K562 (cell line): ENCODE measurements around the gene CDKL1. TPM values are rescaled to one million over a fixed set of nuclear protein-coding genes. Genes with fewer than 3 reads are reported as not detected.

ENCODE experiments used
- ATAC-seq: fragments of 200-7000 bp; cut with Tn5 transposase; 3 replicates; pipeline ENCODE4 v1.9.1; 2020; ENCODE audit warnings: moderate library complexity
- BruUV-seq: library from RNA; stranded (reverse); fragments of 400-500 nt; replicated peaks from 2 replicates; lab custom pipeline; 2021; lab: Mats Ljungman, UMichigan
- CTCF ChIA-PET: fragments of 300-600 bp; formaldehyde crosslinking; extraction: SDS; loops from one replicate; lab custom pipeline; 2021; ENCODE audit warnings: low intra/inter-chr PET ratio; lab: Yijun Ruan, JAX
- POLR2A ChIA-PET: fragments of 300-600, 350-650 bp; sonication (Branson Sonifier 250); formaldehyde crosslinking; extraction: SDS; loops from one replicate; lab custom pipeline; 2021; ENCODE audit warnings: antibody characterized with exemption, inconsistent platforms; lab: Yijun Ruan, JAX
- DNase-seq, 4 experiments: peaks; one replicate each; pipeline versions ENCODE4 v3.0.0 to v3.0.0-alpha.2; 2011 to 2018; ENCODE audit warnings: low spot score in 3 of 4, mixed read lengths in 3 of 4; ENCODE audit errors: extremely low read depth in 1 of 4
- FAIRE-seq: peaks from 2 replicates; lab custom pipeline; 2011; peaks lifted over from hg19 to GRCh38; lab: Jason Lieb, UNC
- H2AFZ ChIP-seq: 2 replicates; pipeline ENCODE4 v1.6.0; 2011; ENCODE audit warnings: low read depth, low read length, control low read depth, inconsistent platforms
- H3K27ac ChIP-seq: fragments of 200-600 bp; 3 replicates; pipeline ENCODE4 v1.8.0; 2011; ENCODE audit warnings: low read depth, mild to moderate bottlenecking, control low read depth, inconsistent platforms, low read length, moderate library complexity, mixed read lengths; ENCODE audit errors: extremely low read depth
- H3K27me3 ChIP-seq, 2 experiments: fragments of 300-600 bp in 1 of 2; 2 replicates in 1 of 2; 3 replicates in 1 of 2; pipeline versions ENCODE4 v1.6.0 to v1.8.0; 2011; ENCODE audit warnings: inconsistent platforms in 2 of 2, low read length in 2 of 2, mild to moderate bottlenecking in 1 of 2, mixed read lengths in 1 of 2, moderate library complexity in 1 of 2; ENCODE audit not compliant: control insufficient read depth in 2 of 2, insufficient read depth in 2 of 2
- H3K36me3 ChIP-seq: fragments of 300-600 bp; 3 replicates; pipeline ENCODE4 v1.8.0; 2011; ENCODE audit warnings: mild to moderate bottlenecking, low read length, inconsistent platforms; ENCODE audit not compliant: control insufficient read depth, insufficient read depth
- H3K4me1 ChIP-seq, 2 experiments: fragments of 200-600 bp in 1 of 2; replicated peaks in 1 of 2; 2 replicates in 1 of 2; 3 replicates in 1 of 2; pipeline versions ENCODE4 v1.5.1 to v1.8.0; 2011; ENCODE audit warnings: inconsistent platforms in 2 of 2, low read length in 2 of 2, mild to moderate bottlenecking in 1 of 2, mixed read lengths in 1 of 2, moderate library complexity in 1 of 2; ENCODE audit not compliant: control insufficient read depth in 2 of 2, insufficient read depth in 2 of 2
- H3K4me2 ChIP-seq: 2 replicates; pipeline ENCODE4 v1.6.1; 2011; ENCODE audit warnings: low read length, control low read depth, inconsistent platforms, mixed read lengths; ENCODE audit not compliant: insufficient read depth
- H3K4me3 ChIP-seq: fragments of 200-600 bp; sonication (generic), shearing (Covaris generic); 2 replicates; pipeline ENCODE4 v1.5.1; 2016; ENCODE audit warnings: control low read depth, inconsistent platforms
- H3K79me2 ChIP-seq: fragments of 200-600 bp; 3 replicates; pipeline ENCODE4 v1.8.0; 2011; ENCODE audit warnings: low read length, inconsistent platforms; ENCODE audit not compliant: control insufficient read depth, insufficient read depth
- H3K9ac ChIP-seq, 2 experiments: 2 replicates each; pipeline versions ENCODE4 v1.6.0 to v1.6.1; 2011; ENCODE audit warnings: low read depth in 2 of 2, low read length in 2 of 2, control low read depth in 1 of 2, inconsistent platforms in 1 of 2, mild to moderate bottlenecking in 1 of 2, mixed read lengths in 1 of 2; ENCODE audit not compliant: insufficient read depth in 1 of 2
- H3K9me1 ChIP-seq: one replicate; pipeline ENCODE4 v1.6.0; 2011; ENCODE audit warnings: inconsistent platforms, mild to moderate bottlenecking, low read length, moderate library complexity; ENCODE audit not compliant: control insufficient read depth, insufficient read depth
- H3K9me3 ChIP-seq: replicated peaks from 2 replicates; pipeline ENCODE4 v1.5.1; 2011; ENCODE audit warnings: low read depth, low read length, inconsistent platforms; ENCODE audit not compliant: control insufficient read depth, insufficient read depth
- H4K20me1 ChIP-seq: replicated peaks from 2 replicates; pipeline ENCODE4 v1.6.1; 2011; ENCODE audit warnings: low read length, inconsistent platforms, mixed read lengths; ENCODE audit not compliant: control insufficient read depth, insufficient read depth
- ERF ChIP-seq: fragments of 450-650 bp; formaldehyde crosslinking; IDR thresholded peaks from 2 replicates; pipeline ENCODE4 v1.4.0; 2020; ENCODE audit warnings: mild to moderate bottlenecking, mixed read lengths
- MTF1 ChIP-seq: fragments of 250-450 bp; sonication (Bioruptor Pico); IDR thresholded peaks from 2 replicates; pipeline ENCODE4 v1.9.0; 2021; ENCODE audit warnings: moderate library complexity, mild to moderate bottlenecking, inconsistent platforms, borderline replicate concordance
- PML ChIP-seq: IDR thresholded peaks from 2 replicates; pipeline ENCODE4 v1.6.1; 2012; ENCODE audit warnings: low read length, inconsistent platforms
- RBM14 ChIP-seq: fragments of 200-400 bp; formaldehyde crosslinking; IDR thresholded peaks from 2 replicates; pipeline ENCODE4 v1.6.1; 2018; ENCODE audit warnings: low read depth, mild to moderate bottlenecking, low read length, moderate library complexity, borderline replicate concordance; ENCODE audit not compliant: insufficient read depth
- SIX5 ChIP-seq, 2 experiments: IDR thresholded peaks; 2 replicates each; pipeline ENCODE4 v1.6.1; 2011; ENCODE audit warnings: low read length in 2 of 2, borderline replicate concordance in 1 of 2, low read depth in 1 of 2, mild to moderate bottlenecking in 1 of 2, moderate library complexity in 1 of 2; ENCODE audit not compliant: insufficient read depth in 1 of 2
- SRSF1 ChIP-seq: fragments of 200-400 bp; formaldehyde crosslinking; IDR thresholded peaks from 2 replicates; pipeline ENCODE4 v1.6.1; 2017; ENCODE audit warnings: mild to moderate bottlenecking, low read depth, low read length, moderate library complexity
- TEAD1 ChIP-seq, 2 experiments: fragments of 450-650 bp in 1 of 2; sonication (generic) in 1 of 2; formaldehyde crosslinking; IDR thresholded peaks; 2 replicates each; pipeline versions ENCODE4 v1.4.0 to v1.8.0; 2020 to 2022; ENCODE audit warnings: mild to moderate bottlenecking in 2 of 2, missing genetic modification reagents in 1 of 2
- ZBTB1 ChIP-seq: sonication (generic); formaldehyde crosslinking; IDR thresholded peaks from 2 replicates; pipeline ENCODE4 v1.8.1; 2023; ENCODE audit warnings: missing genetic modification reagents, low read depth, mild to moderate bottlenecking, borderline replicate concordance
- ZNF830 ChIP-seq: fragments of 250-450 bp; sonication (Bioruptor Pico); IDR thresholded peaks from 2 replicates; pipeline ENCODE4 v1.5.0; 2021; ENCODE audit warnings: mild to moderate bottlenecking
- WGBS: fragments of 100-300 bp; shearing (Covaris generic); methylation state at CpG from one replicate; pipeline ENCODE4 v1.1.6; 2016; ENCODE audit warnings: low coverage, mixed read lengths; ENCODE audit not compliant: insufficient coverage; ENCODE audit errors: missing lambda C conversion rate; 5-methylcytosine and 5-hydroxymethylcytosine counted together
- in situ Hi-C: fragments of 300-500 bp; cut with MboI; formaldehyde crosslinking; loops from 4 replicates; pipeline ENCODE4 v1.15.0; 2018; ENCODE audit warnings: inconsistent platforms, mixed read lengths
- intact Hi-C: fragments of 100-400 bp; cut with micrococcal nuclease; formaldehyde crosslinking; loops from 2 replicates; pipeline ENCODE4 v1.14.2; 2022
- polyA plus RNA-seq, 8 experiments: library from polyadenylated mRNA; depleted of rRNA in 4 of 8; stranded (reverse) in 5 of 8; unstranded in 3 of 8; fragments of >200 nt; fragmentation: Nextera tagmentation in 2 of 8; fragmentation: Illumina TruSeq in 1 of 8; extraction: Ambion mirVana in 2 of 8; extraction: Trizol in 1 of 8; gene quantifications; 2 replicates each; pipeline versions ENCODE4 v1.2.1 to v1.2.3, GENCODE V29; 2011 to 2014; ENCODE audit warnings: inconsistent platforms in 1 of 8, missing spikeins in 1 of 8
- total RNA-seq, 7 experiments: library from RNA; depleted of rRNA in 6 of 7; stranded (reverse); fragments of >200 nt in 6 of 7; fragmentation: Illumina TruSeq in 2 of 7; extraction: Trizol in 2 of 7; gene quantifications; 2 replicates each; pipeline versions ENCODE4 v1.2.1 to v1.2.3, GENCODE V29; 2011 to 2021; ENCODE audit warnings: low replicate concordance in 1 of 7
- TF ChIP-seq, protein P1 (sequence below): sonication (generic); formaldehyde crosslinking; IDR thresholded peaks from 2 replicates; pipeline ENCODE4 v1.8.0; 2023; ENCODE audit warnings: mild to moderate bottlenecking, missing genetic modification reagents
- TF ChIP-seq, protein P2 (sequence below): fragments of 250-450 bp; sonication (Bioruptor Pico); IDR thresholded peaks from 2 replicates; pipeline ENCODE4 v1.8.0; 2021; ENCODE audit warnings: borderline replicate concordance, mild to moderate bottlenecking, moderate library complexity; ENCODE audit not compliant: poor library complexity, severe bottlenecking
- TF ChIP-seq, protein P3 (sequence below): IDR thresholded peaks from 2 replicates; pipeline ENCODE4 v1.6.1; 2011; ENCODE audit not compliant: insufficient read length; ENCODE audit errors: extremely low read depth
- TF ChIP-seq, protein P4 (sequence below): fragments of 250-450 bp; sonication (Bioruptor Pico); IDR thresholded peaks from 2 replicates; pipeline ENCODE4 v1.4.0; 2020
- TF ChIP-seq, protein P5 (sequence below): fragments of 250-450 bp; sonication (Bioruptor Pico); IDR thresholded peaks from 2 replicates; pipeline ENCODE4 v1.6.1; 2021; ENCODE audit warnings: mild to moderate bottlenecking

The CDKL1 gene
- total and polyA plus RNA-seq, 9 of the 15 experiments (the other 6 are each of a cell fraction or from before 2014, with no cell fraction given): 2.3 to 35.0 (median 7.5) TPM

DNA sequence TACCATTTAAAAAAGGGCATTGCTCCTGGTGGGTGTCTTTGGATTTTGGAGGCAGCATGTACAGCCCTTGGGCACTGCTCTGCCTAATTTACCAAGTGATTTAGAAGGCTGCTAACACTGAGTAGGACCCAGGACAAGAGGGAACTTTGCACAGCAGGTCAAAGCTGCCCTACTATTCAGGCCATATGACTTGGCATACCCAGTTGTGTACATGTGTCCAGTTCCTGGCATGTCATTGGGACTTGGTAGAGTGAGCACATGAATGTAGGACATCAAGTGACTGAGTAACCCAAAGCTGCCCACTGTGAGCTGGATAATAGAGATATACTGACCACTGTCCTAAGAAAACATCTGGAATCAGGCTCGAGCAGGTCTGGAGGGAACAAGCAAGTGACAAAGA lies 15.7 kb downstream of the CDKL1 start (continued):
- TF ChIP-seq, protein P1, sequence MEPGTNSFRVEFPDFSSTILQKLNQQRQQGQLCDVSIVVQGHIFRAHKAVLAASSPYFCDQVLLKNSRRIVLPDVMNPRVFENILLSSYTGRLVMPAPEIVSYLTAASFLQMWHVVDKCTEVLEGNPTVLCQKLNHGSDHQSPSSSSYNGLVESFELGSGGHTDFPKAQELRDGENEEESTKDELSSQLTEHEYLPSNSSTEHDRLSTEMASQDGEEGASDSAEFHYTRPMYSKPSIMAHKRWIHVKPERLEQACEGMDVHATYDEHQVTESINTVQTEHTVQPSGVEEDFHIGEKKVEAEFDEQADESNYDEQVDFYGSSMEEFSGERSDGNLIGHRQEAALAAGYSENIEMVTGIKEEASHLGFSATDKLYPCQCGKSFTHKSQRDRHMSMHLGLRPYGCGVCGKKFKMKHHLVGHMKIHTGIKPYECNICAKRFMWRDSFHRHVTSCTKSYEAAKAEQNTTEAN (CRISPR knock-in tag): no peak
- no peak for TF ChIP-seq MTF1 (CRISPR knock-in tag)

DNA sequence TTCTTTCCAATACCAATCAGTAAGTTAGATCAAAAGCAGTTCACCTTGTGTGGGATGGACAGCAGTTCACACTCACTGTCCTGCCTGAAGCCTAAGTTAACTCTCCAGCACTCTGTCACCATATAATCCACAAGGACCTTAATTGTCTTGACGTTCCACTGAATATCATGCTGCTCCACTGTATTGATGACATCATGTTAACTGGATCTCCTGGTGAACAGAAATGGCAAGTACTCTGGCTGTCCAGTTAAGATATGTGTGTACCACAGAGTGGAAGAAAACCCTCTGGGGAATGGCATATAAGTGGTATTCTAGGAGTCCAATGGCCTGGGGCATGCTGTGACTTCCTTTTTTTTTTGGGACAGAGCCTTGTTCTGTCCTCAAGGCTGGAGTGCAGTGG lies 16.2 kb downstream of the CDKL1 start:
- Histone ChIP-seq H3K9me3 (no peaks in the 10 kb centered on the region), H3K27me3 (no peaks in the 10 kb centered on the region), H3K4me3 (no peak overlapping the region), H3K9ac (no peak overlapping the region), H3K36me3 (peaks cover 10% of the 10 kb centered on the region; the same call in 1 of the 3 replicates), H2AFZ (no peak overlapping the region), H3K4me2 (no peak overlapping the region), H3K4me1 (no peaks in the 10 kb centered on the region), H3K79me2 (no peaks in the 10 kb centered on the region), H3K9me1 (no peaks in the 10 kb centered on the region), H4K20me1 (0 out of 2 replicates have a peak, but pooled peaks cover 3% of the 10 kb centered on the region), H3K27ac (no peak overlapping the region)
- 64% methylated on average over 1 of the region's 1 CpG for WGBS
- in situ Hi-C loops (no loop called here), intact Hi-C loops (no loop called here)
- FAIRE-seq (no peak), DNase-seq (no peak), ATAC-seq (no peak)
- BruUV-seq: no TSS peak
- CTCF ChIA-PET: no interaction called here
- POLR2A ChIA-PET: no interaction called here
- TF ChIP-seq TEAD1 (CRISPR knock-in tag; IDR thresholded peaks at IDR 0.05) (no peak), SIX5 (IDR thresholded peaks at IDR 0.05; ENCODE audit: borderline replicate concordance in 1 of 2, insufficient read depth in 1 of 2, low read depth in 1 of 2, low read length in 2 of 2) (no peak), ZBTB1 (CRISPR knock-in tag) (no peak), SRSF1 (no peak), RBM14 (no peak), ERF (CRISPR knock-in tag) (no peak), ZNF830 (CRISPR knock-in tag) (no peak), PML (no peak)
- TF ChIP-seq, protein P2, sequence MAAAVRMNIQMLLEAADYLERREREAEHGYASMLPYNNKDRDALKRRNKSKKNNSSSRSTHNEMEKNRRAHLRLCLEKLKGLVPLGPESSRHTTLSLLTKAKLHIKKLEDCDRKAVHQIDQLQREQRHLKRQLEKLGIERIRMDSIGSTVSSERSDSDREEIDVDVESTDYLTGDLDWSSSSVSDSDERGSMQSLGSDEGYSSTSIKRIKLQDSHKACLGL: no peak
- TF ChIP-seq, protein P3, sequence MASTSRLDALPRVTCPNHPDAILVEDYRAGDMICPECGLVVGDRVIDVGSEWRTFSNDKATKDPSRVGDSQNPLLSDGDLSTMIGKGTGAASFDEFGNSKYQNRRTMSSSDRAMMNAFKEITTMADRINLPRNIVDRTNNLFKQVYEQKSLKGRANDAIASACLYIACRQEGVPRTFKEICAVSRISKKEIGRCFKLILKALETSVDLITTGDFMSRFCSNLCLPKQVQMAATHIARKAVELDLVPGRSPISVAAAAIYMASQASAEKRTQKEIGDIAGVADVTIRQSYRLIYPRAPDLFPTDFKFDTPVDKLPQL: no peak
- TF ChIP-seq, protein P4, sequence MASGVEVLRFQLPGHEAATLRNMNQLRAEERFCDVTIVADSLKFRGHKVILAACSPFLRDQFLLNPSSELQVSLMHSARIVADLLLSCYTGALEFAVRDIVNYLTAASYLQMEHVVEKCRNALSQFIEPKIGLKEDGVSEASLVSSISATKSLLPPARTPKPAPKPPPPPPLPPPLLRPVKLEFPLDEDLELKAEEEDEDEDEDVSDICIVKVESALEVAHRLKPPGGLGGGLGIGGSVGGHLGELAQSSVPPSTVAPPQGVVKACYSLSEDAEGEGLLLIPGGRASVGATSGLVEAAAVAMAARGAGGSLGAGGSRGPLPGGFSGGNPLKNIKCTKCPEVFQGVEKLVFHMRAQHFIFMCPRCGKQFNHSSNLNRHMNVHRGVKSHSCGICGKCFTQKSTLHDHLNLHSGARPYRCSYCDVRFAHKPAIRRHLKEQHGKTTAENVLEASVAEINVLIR (CRISPR knock-in tag): no peak
- TF ChIP-seq, protein P5, sequence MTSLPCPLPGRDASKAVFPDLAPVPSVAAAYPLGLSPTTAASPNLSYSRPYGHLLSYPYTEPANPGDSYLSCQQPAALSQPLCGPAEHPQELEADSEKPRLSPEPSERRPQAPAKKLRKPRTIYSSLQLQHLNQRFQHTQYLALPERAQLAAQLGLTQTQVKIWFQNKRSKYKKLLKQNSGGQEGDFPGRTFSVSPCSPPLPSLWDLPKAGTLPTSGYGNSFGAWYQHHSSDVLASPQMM (CRISPR knock-in tag): no peak
